Stimulated activated CD4-positive, alpha-beta T cell treated with anti-CD3 and anti-CD28 coated beads, Interleukin-12 subunit alpha, Interleukin-12 subunit beta, amount 100 ng/mL, for 4 hours (primary cell): ENCODE measurements around the gene TBC1D22A.

ENCODE experiments used
- DNase-seq: peaks from one replicate; pipeline ENCODE4 v3.0.0-alpha.2; 2020

TBC1D22A gene

GRCh38 chr22:46862418-46863324, 100.2 kb downstream of the TBC1D22A start:
- DNase-seq = no peak

- DNase-seq = no peak
These were observed 101.3 kb downstream of the TBC1D22A start for GRCh38 chr22:46863794-46864193.

DNA sequence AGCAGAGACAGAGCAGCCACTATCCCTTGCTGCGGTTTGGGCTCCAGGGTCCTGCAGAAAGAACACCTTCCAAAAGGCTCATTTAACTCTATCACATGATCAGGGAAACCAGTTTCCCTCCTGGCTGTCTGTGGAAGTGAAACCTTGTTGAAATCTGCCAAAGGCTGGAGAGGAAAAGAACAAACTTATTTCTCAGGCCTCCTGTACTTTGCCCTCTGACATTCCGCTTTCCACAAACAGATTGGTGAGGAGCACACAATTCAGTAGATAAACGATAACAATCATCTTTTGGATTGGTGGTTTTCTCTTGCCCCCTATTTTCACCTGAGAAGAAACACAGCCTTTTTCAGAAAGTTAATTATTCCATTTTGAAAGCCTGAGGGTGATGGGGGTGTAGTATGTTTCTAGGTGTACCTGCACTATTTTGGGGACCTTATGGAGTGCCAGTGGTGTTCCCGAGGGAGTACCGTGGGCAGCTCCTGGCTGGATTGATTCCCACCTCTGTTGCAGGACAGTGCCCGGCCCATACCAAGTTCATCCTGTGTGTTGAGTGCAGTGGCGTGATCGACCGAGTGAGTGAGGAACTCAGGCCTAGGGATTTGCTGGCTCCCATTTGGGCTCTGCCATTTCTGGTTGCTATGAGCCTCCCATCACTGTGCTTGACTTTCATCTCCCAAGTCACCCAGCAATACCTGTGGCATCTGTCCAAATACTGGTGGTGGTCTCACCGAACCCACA, 102.0 kb downstream of the TBC1D22A start:
- no peak for DNase-seq

GRCh38 chr22:46865052-46865434, 102.6 kb downstream of the TBC1D22A start:
- DNase-seq = no peak

DNA sequence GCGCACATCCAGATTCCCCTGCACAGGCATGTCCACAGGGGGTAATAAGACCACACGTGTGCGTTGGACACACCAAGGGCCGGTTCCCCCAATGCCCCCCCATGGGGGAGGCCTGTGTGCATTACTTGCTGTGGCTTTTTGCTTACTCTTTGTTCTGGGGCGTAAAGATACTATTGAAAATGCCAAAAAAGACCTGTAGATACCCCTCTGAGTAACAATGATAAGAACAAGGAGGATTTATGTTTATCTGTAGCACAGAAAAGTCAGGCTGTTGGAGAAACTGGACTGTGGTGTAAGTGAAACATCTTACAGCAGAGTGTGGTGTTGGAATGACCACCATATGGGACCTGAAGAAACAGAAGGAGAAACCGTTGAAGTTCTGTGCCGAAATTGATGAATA, 103.2 kb downstream of the TBC1D22A start:
- DNase-seq = no peak

DNA sequence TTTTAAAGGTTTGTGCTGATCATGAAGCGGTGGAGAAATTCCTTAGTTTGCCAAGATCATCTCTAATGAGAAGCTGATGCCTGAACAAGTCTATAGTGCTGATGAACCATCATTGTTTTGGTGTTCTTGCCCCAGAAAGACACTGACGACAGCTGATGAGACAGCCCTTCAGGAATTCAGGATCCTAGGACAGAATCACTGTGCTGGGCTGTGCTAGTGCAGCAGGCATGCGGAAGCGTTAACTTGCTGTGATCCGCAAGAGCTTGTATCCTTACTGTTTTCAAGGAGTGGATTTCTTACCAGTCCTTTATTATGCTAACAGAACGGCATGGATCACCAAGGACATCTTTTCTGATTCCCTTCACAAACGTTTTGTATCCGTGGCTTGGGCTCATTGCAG, 104.1 kb downstream of the TBC1D22A start:
- DNase-seq = no peak

GRCh38 chr22:46867106-46867505, 104.7 kb downstream of the TBC1D22A start:
- no peak for DNase-seq

DNA sequence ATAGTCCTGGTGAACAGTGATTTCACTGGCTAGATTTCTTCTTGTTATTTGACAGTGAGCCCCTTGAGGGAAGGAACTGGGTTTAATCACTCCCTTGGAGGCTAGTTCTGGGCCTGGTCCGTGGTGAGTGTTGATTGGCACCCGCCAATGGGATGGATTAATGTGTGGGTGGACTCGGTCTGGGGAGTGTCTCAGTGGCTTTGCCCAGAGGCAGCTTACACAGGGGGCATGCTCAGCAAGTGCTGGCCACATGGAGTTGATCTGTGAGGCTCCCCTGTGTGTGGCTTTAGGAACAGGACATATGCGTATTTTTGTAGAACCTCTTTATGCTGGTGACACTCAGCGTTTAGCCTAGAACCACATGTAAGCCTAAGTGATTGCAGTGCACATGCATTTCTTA, 106.9 kb downstream of the TBC1D22A start:
- DNase-seq = no peak

DNA sequence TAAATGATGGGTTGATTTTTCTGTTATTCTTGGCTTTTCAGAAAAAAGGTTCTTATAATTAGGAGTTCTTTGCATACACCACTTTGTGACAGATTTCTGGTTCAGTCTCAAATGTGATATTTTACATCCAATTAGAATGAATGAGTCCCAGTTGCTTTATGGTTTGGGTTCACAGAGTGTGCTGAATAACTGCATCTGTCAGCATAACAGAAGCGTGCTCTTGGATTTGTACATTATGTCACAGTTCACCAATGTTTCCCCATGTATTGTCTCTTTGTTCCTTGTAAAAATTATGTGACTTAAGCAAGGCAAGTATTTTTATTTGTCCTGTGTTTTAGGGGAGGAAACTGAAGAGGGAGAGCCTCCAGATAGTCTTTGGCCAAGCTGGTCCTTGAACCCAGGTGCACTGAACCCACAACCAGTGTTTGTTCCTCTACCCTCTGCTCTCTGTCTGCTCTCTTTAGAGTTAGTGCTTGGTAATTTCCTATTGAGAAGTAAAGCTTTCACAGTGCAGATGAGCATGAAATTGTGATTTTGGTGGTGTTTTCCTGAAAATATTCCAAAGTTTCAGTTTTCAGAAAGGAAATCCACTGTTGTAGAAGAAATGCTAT, 107.5 kb downstream of the TBC1D22A start:
- DNase-seq = no peak

DNA sequence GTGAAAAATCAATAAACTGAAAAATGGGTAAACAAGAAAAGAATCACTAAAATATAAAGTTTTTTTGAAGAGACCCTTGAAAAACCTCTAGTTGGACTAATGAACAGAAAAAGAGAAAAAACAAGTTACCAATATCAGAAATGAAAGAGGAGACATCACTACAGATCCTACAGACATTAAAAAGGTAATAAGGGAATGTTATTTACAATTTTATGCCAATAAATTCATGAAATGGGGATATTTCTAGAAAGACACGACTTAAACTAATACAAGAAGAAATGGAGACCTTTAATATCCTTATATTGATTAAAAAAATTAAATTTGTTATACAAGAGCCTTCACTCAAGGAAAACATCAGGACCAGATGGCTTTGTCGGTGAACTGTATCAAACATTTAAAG, 109.4 kb downstream of the TBC1D22A start:
- no peak for DNase-seq

DNA sequence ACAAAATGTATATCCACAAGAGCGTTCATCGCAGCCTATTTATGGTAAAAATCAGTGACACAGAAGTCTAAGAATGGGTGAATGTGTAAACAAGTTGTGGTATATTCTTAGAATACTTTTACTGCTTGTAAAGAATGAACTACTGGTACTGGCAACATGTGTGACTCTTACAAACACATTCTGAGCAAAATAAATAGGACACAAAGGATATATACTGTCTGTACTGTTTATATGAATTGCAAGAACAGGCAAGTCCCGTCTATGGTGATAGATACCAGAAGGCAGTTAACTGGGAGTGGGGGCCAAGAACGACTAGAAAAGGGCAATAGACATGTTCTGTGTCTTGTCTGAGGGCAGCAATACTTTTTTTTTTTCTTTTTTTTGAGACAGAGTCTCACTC, 112.6 kb downstream of the TBC1D22A start:
- DNase-seq = no peak

DNA sequence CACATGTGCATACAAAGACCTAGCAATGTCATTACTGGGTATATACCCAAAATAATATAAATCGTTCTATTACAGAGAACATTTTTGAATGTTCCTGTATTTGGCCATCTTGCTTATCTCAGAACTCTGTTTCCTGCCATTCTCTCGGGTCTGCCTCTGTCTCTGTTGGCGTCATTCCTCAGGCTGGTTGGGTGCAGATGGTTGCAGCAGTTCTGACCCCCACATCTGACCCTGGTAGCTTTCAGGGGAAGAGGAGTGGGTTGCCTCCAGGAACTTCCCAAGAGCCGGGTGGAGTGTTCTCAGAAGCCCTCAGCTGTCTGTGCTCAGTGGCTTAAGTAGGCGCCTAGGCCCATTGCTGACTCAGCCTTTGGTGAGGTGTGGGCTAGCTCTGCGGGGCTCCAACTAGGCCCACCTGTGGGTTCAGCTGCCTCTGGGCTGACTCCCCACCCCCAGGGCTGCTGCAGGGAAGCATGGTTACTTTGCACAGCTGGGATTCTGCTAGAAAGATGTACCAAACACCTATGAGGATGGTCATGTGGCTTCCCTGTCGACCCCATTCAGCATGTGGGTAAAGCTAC, 114.0 kb downstream of the TBC1D22A start:
- DNase-seq = no peak

DNA sequence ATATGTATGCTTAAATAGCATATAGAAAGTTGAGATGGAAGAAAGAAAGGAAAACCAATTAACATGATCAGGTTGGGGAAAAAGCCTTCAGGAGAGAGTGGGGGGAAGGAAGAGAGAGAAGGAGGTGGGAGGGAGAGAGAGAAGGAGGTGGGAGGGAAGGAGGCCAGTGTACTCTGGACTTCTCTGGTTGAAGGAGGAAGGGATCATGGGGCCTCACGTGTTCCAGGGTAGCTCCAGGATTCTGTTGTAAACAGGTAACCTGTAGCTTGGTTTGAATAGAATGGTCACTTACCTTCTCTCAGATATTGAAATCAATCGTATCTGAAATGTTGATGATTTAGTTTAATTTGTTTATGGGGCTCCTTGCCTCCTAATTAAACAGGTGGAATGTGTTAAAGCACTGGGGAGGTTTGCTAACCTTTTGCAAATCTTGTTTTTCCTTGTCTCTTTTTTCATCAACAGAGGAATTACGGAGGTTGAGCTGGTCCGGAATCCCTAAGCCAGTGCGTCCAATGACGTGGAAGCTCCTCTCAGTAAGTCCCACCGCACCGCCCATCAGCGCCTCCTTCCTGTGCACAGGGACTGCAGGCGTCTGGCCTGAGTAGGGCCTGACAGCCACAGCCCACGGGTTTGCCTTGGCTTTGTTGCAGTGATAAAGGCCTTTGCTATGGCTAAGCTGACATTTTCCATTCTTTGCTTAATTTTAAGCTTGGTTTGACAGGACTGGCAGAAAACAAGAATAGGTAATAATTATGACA, 115.9 kb downstream of the TBC1D22A start:
- no peak for DNase-seq

DNA sequence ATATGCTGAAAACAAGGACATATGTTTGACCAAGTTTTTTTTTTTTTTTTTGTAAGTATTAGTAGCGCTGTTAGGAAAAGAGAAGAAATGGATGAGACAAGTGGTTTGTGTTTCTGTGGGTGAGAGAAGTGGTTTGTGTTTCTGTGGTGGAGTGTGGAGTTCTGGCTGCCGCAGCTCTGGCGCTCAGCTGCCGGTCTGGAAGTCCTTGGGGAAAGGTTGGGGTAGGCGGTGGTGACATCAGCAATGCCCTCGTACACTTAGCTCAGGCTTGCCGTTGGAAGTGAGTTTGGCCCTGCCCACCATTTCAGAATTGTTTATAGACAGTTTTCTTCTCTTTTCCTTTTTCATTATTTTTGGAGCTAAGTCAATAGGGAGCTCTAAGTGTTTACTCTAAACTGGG, 116.6 kb downstream of the TBC1D22A start:
- DNase-seq = no peak

DNA sequence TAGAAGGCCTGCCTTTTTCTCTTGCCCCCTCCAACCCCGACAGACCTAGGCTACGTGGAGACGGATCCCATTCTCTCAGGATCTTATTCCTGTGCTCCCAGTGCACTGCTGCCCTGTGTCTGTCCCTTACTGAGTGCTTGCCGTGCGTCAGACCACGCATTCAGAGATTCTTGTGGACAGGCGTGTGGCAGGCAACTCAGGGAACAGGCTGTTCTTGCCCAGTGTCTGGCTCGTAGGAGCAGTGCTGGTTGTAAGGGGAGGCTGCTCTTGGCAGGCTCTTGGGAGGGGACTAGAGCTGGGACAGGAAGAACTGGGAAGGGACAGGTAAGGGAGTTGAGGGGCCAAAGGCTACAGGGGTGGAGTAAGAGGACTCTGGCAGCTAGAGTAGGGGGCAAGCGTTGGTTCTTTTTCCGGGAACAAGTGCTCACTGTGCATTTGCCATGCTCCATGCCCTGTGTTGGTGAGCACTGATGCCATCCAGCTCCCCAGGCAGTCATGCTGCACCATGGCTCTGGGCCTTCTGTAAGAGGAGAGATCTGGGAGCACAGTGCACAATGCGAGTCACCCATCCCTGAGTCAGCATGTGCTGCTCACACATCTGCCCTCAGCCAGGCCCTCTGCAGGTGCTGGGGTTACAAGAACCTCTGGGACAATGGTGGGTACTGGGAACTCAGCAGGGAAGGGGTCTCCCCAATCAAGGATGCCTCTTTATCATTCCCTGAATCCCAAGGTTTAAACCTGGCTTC, 119.1 kb downstream of the TBC1D22A start:
- no peak for DNase-seq

DNA sequence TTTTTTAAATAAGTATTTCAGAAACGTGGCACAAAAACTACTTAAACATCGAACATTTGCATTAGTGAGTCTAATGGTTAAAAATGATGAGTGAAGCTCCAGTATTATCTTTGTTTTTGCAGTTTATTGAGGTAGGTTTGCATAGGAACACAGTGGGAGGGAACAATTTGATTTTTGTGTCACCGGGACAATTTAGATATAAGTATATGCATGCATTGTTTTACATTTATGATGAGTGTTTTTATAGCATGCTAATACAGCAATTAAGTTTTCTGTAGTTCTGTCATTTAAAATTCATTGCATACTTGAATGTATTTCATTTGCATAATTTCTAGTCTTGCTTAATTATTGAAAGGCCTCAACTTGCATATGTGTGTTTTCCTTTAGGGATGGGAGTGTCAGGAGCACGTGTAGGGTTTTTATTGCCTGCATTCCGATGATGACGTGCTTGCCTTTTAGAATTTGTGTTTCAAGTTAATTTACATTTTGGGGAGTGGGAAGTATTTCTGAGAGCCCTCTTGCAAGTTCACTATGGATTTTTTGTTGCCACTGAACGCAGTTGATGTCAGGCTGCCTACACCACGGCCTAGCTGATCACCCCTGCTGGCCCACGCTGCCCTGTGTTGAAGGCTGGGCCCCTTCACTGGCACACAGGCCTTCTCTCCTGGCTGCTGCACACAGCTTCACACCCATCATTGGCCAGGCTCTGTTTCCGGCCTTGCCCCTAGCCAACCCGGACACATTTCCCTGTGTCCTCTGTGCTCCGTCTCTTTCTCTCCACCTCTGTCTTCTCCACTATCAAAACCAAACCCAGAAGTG, 120.9 kb downstream of the TBC1D22A start:
- DNase-seq = no peak

- DNase-seq = no peak
These were observed 121.9 kb downstream of the TBC1D22A start for GRCh38 chr22:46884365-46884764.

DNA sequence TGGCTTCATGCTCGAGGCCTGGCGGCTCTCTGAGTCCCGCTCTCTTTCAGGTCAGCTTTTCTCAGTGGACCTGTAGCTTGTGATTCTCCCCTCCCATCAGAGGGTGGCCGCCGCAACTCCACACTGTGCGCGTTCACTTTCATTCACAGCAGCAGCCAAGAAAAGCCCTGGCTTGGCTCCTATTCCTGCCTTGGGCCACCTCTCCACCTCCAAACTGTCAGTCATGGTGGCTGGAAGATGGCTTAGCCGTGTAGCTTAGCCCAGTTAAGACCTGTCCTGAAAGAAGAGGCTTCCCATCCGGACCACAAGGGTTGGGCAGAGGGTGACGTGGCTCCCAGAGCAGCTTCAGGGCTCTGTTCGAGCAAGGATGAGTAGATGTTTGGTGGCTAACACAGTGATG, 125.5 kb downstream of the TBC1D22A start:
- no peak for DNase-seq

- DNase-seq = no peak
These were observed 128.4 kb downstream of the TBC1D22A start for GRCh38 chr22:46890819-46891218.

GRCh38 chr22:46891382-46891951, 129.0 kb downstream of the TBC1D22A start:
- DNase-seq = no peak

- no peak for DNase-seq
These were observed 130.4 kb downstream of the TBC1D22A start for GRCh38 chr22:46892866-46893265.
